Fibroblast of lung (primary cell): ENCODE data around the gene SDCBP2. TPM values are rescaled to one million over a fixed set of nuclear protein-coding genes. Genes with fewer than 3 reads are reported as not detected.

Source experiments
- DNase-seq, 2 donors: peaks; one replicate each; pipeline versions ENCODE4 v3.0.0 to v3.0.0-alpha.2; 2010; ENCODE audit warnings: low read depth in 2 of 2
- H2AFZ ChIP-seq: 2 replicates; pipeline ENCODE4 v1.5.1; 2012; ENCODE audit warnings: low read length, control low read depth, inconsistent platforms
- H3K27ac ChIP-seq: 2 replicates; pipeline ENCODE4 v1.5.1; 2011; ENCODE audit warnings: low read length, control low read depth; ENCODE audit not compliant: insufficient read depth
- H3K27me3 ChIP-seq: 2 replicates; pipeline ENCODE4 v1.5.1; 2011; ENCODE audit warnings: mild to moderate bottlenecking, low read length; ENCODE audit not compliant: control insufficient read depth, insufficient read depth
- H3K36me3 ChIP-seq: 2 replicates; pipeline ENCODE4 v1.5.1; 2011; ENCODE audit warnings: low read length; ENCODE audit not compliant: control insufficient read depth, insufficient read depth
- H3K4me1 ChIP-seq: 2 replicates; pipeline ENCODE4 v1.5.1; 2011; ENCODE audit warnings: low read length; ENCODE audit not compliant: control insufficient read depth, insufficient read depth; ENCODE audit errors: extremely low read depth
- H3K4me2 ChIP-seq: 2 replicates; pipeline ENCODE4 v1.5.1; 2011; ENCODE audit warnings: low read length, control low read depth; ENCODE audit not compliant: insufficient read depth; ENCODE audit errors: extremely low read depth
- H3K4me3 ChIP-seq, 4 experiments: fragments of 200-600 bp in 1 of 4; sonication (generic) in 1 of 4; replicated peaks in 1 of 4; 2 replicates each; pipeline ENCODE4 v1.5.1; 2011 to 2016; ENCODE audit warnings: low read length in 4 of 4, low read depth in 3 of 4, mild to moderate bottlenecking in 3 of 4, control low read depth in 2 of 4, inconsistent platforms in 1 of 4, mixed read lengths in 1 of 4; ENCODE audit not compliant: insufficient read depth in 1 of 4; ENCODE audit errors: control extremely low read depth in 1 of 4
- H3K79me2 ChIP-seq: 2 replicates; pipeline ENCODE4 v1.5.1; 2012; ENCODE audit warnings: mild to moderate bottlenecking, low read length, inconsistent platforms; ENCODE audit not compliant: control insufficient read depth, insufficient read depth
- H3K9ac ChIP-seq: 2 replicates; pipeline ENCODE4 v1.5.1; 2011; ENCODE audit warnings: mild to moderate bottlenecking, low read length, control low read depth; ENCODE audit not compliant: insufficient read depth
- H3K9me3 ChIP-seq: 2 replicates; pipeline ENCODE4 v1.5.1; 2012; ENCODE audit warnings: low read depth, low read length; ENCODE audit not compliant: control insufficient read depth, insufficient read depth
- H4K20me1 ChIP-seq: 2 replicates; pipeline ENCODE4 v1.5.1; 2011; ENCODE audit warnings: low read length; ENCODE audit not compliant: control insufficient read depth, insufficient read depth; ENCODE audit errors: extremely low read depth
- EZH2 ChIP-seq: IDR thresholded peaks from 2 replicates; pipeline ENCODE4 v1.5.1; 2012; ENCODE audit warnings: low read length, control low read depth, mild to moderate bottlenecking; ENCODE audit errors: missing control alignments
- polyA plus RNA-seq, 2 donors: library from polyadenylated mRNA; depleted of rRNA in 1 of 2; stranded (reverse) in 1 of 2; unstranded in 1 of 2; fragments of >200 nt; gene quantifications; 2 replicates each; pipeline ENCODE4 v1.2.1, GENCODE V29; 2011 to 2012; ENCODE audit warnings: missing spikeins in 1 of 2
- total RNA-seq: library from RNA; depleted of rRNA; stranded (reverse); fragments of >200 nt; gene quantifications from 2 replicates; pipeline ENCODE4 v1.2.1, GENCODE V29; 2014
- TF ChIP-seq, protein P1 (sequence below), 2 donors: IDR thresholded peaks in 1 of 2; conservative IDR thresholded peaks in 1 of 2; 1 replicate in 1 of 2; 2 replicates in 1 of 2; pipeline ENCODE4 v1.5.1; 2011 to 2012; ENCODE audit warnings: low read length in 2 of 2, control low read depth in 1 of 2, inconsistent platforms in 1 of 2, low read depth in 1 of 2, mild to moderate bottlenecking in 1 of 2

Gene SDCBP2
- total and polyA plus RNA-seq, 2 donors (not counting 1 experiment from before 2014, with no cell fraction given) = 0.78 to 2.1 TPM

GRCh38 chr20:1341561-1342265 lies 12.8 kb upstream of the SDCBP2 start:
- Histone ChIP-seq H3K4me1 (peaks cover 10% of the 10 kb centered on the region), H3K27me3 (no peaks in the 10 kb centered on the region), H3K9ac (no peak overlapping the region), H3K36me3 (no peaks in the 10 kb centered on the region), H3K9me3 (no peaks in the 10 kb centered on the region), H4K20me1 (no peaks in the 10 kb centered on the region), H2AFZ (no peak overlapping the region), H3K79me2 (no peaks in the 10 kb centered on the region), H3K27ac (peak overlapping the region; percentile 2), H3K4me2 (no peak overlapping the region), H3K4me3 (no peak overlapping the region)
- DNase-seq = peak; percentile 71
- no peak for TF ChIP-seq EZH2
- TF ChIP-seq, protein P1, sequence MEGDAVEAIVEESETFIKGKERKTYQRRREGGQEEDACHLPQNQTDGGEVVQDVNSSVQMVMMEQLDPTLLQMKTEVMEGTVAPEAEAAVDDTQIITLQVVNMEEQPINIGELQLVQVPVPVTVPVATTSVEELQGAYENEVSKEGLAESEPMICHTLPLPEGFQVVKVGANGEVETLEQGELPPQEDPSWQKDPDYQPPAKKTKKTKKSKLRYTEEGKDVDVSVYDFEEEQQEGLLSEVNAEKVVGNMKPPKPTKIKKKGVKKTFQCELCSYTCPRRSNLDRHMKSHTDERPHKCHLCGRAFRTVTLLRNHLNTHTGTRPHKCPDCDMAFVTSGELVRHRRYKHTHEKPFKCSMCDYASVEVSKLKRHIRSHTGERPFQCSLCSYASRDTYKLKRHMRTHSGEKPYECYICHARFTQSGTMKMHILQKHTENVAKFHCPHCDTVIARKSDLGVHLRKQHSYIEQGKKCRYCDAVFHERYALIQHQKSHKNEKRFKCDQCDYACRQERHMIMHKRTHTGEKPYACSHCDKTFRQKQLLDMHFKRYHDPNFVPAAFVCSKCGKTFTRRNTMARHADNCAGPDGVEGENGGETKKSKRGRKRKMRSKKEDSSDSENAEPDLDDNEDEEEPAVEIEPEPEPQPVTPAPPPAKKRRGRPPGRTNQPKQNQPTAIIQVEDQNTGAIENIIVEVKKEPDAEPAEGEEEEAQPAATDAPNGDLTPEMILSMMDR (conservative IDR thresholded peaks at IDR 0.05 in 1 of 2, IDR thresholded peaks at IDR 0.05 in 1 of 2; ENCODE audit: low read depth in 1 of 2, low read length in 2 of 2) = no peak

DNA sequence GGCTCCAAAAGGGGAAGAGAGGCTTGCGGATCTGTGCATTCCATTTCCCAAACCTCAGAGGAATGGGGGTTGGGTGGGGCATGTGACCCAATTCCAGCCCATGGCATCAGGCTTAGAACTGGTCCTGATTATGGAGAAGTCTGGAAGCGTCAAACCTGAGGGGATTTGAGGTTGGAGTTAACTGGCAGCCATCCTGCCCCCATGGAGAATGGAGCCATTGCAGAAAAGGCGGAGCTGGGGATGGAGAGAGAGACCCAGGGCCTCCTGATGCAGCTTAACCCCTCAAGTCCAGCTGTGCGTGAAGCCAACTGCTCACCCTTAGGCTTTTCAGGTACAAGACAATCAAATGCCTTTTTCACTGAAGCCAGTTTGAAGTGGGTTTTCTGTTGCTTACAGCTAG lies 9.9 kb upstream of the SDCBP2 start:
- Histone ChIP-seq H3K4me3 (no peak overlapping the region), H3K27ac (no peak overlapping the region), H3K9me3 (no peaks in the 10 kb centered on the region), H3K27me3 (no peaks in the 10 kb centered on the region), H3K4me1 (peaks cover 17% of the 10 kb centered on the region), H2AFZ (no peak overlapping the region), H4K20me1 (no peaks in the 10 kb centered on the region), H3K79me2 (no peaks in the 10 kb centered on the region), H3K4me2 (no peak overlapping the region), H3K36me3 (no peaks in the 10 kb centered on the region), H3K9ac (no peak overlapping the region)
- TF ChIP-seq EZH2 = no peak
- TF ChIP-seq, protein P1 (conservative IDR thresholded peaks at IDR 0.05 in 1 of 2, IDR thresholded peaks at IDR 0.05 in 1 of 2; ENCODE audit: low read depth in 1 of 2, low read length in 2 of 2) = no peak
- no peak for DNase-seq

DNA sequence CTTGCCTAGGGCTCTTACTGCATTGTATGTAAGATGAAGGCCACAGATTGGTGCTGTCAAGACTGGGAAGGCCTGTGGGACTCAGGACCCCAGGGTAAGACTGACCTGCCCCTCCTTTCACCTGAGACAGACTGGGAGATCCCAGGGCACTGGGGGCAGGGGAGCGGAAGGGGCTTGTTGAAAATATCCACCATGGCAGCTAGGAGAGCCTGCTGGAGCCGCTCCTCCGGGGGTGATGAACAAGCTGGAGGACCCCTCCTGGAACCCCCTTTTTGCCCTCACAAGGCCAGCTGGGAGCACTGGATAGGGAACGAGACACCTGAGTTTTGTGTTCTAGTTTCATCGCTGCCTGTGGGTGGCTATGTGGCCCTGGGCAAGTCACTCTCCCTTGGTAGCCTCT lies 9.2 kb upstream of the SDCBP2 start:
- H3K4me3 ChIP-seq = no peak overlapping the region
- TF ChIP-seq, protein P1 (conservative IDR thresholded peaks at IDR 0.05 in 1 of 2, IDR thresholded peaks at IDR 0.05 in 1 of 2; ENCODE audit: low read depth in 1 of 2, low read length in 2 of 2) = no peak
- no peak for TF ChIP-seq EZH2
- no peaks in the 10 kb centered on the region for H4K20me1 ChIP-seq
- H3K36me3 ChIP-seq = peaks cover under 1% of the 10 kb centered on the region
- H2AFZ ChIP-seq = no peak overlapping the region
- peaks cover 17% of the 10 kb centered on the region for H3K4me1 ChIP-seq
- H3K9ac ChIP-seq = no peak overlapping the region
- DNase-seq = no peak
- H3K79me2 ChIP-seq = no peaks in the 10 kb centered on the region
- no peak overlapping the region for H3K4me2 ChIP-seq
- no peak overlapping the region for H3K27ac ChIP-seq
- no peaks in the 10 kb centered on the region for H3K27me3 ChIP-seq
- H3K9me3 ChIP-seq = no peaks in the 10 kb centered on the region
